Loucy (cell line): Measurements from ENCODE around the gene ATXN7L3B.

Experiments used
- H2AFZ ChIP-seq: fragments of 200-600 bp; sonication (generic); 2 replicates; pipeline ENCODE4 v1.6.0; 2016; ENCODE audit warnings: antibody characterized with exemption, mild to moderate bottlenecking, low read length, moderate library complexity
- H3F3A ChIP-seq: fragments of 200-600 bp; 2 replicates; pipeline ENCODE4 v1.6.0; 2016; ENCODE audit warnings: antibody characterized with exemption, low read depth, mild to moderate bottlenecking
- H3K27me3 ChIP-seq: fragments of 200-600 bp; sonication (generic); 2 replicates; pipeline ENCODE4 v1.6.1; 2014; ENCODE audit warnings: low read length, mild to moderate bottlenecking; ENCODE audit not compliant: insufficient read depth, poor library complexity, severe bottlenecking
- H3K36me3 ChIP-seq: fragments of 200-600 bp; sonication (generic); 2 replicates; pipeline ENCODE4 v1.6.1; 2016; ENCODE audit warnings: low read length; ENCODE audit not compliant: insufficient read depth
- H3K4me1 ChIP-seq: fragments of 200-600 bp; sonication (generic); 2 replicates; pipeline ENCODE4 v1.5.1; 2014; ENCODE audit warnings: low read length, mild to moderate bottlenecking; ENCODE audit not compliant: insufficient read depth, poor library complexity, severe bottlenecking
- H3K4me2 ChIP-seq: fragments of 200-600 bp; sonication (generic); 2 replicates; pipeline ENCODE4 v1.6.0; 2014; ENCODE audit warnings: antibody characterized with exemption, low read length, low read depth, mild to moderate bottlenecking; ENCODE audit not compliant: poor library complexity, severe bottlenecking
- H3K4me3 ChIP-seq: fragments of 200-600 bp; sonication (generic); 2 replicates; pipeline ENCODE4 v1.5.1; 2014; ENCODE audit warnings: low read length, mild to moderate bottlenecking, mixed read lengths; ENCODE audit not compliant: poor library complexity, severe bottlenecking
- H3K79me2 ChIP-seq: fragments of 200-600 bp; sonication (generic); 2 replicates; pipeline ENCODE4 v1.6.1; 2014; ENCODE audit warnings: low read length; ENCODE audit not compliant: insufficient read depth
- H3K9ac ChIP-seq: fragments of 200-600 bp; sonication (generic); 2 replicates; pipeline ENCODE4 v1.6.0; 2014; ENCODE audit warnings: mild to moderate bottlenecking, low read depth, low read length, moderate library complexity; ENCODE audit not compliant: poor library complexity, severe bottlenecking
- H3K9me2 ChIP-seq: fragments of 200-600 bp; sonication (generic); replicated peaks from 2 replicates; pipeline ENCODE4 v1.6.1; 2016; ENCODE audit warnings: low read depth, low read length, mixed read lengths
- H3K9me3 ChIP-seq: fragments of 200-600 bp; sonication (generic); 2 replicates; pipeline ENCODE4 v1.6.1; 2014; ENCODE audit warnings: mild to moderate bottlenecking, antibody characterized with exemption, low read length, low read depth; ENCODE audit not compliant: insufficient read depth
- H4K20me1 ChIP-seq: fragments of 200-600 bp; sonication (generic); 2 replicates; pipeline ENCODE4 v1.6.0; 2014; ENCODE audit warnings: antibody characterized with exemption, low read length, mild to moderate bottlenecking; ENCODE audit not compliant: insufficient read depth, poor library complexity, severe bottlenecking
- EZH2phosphoT487 ChIP-seq: fragments of 200-600 bp; IDR thresholded peaks from 2 replicates; pipeline ENCODE4 v1.6.1; 2018; ENCODE audit warnings: antibody characterized with exemption, mild to moderate bottlenecking, moderate library complexity, borderline replicate concordance
- TF ChIP-seq, protein P1 (sequence below): fragments of 200-600 bp; sonication (generic); conservative IDR thresholded peaks from 2 replicates; pipeline ENCODE4 v1.5.1; 2014; ENCODE audit warnings: mild to moderate bottlenecking, antibody characterized with exemption, low read length

ATXN7L3B gene

DNA sequence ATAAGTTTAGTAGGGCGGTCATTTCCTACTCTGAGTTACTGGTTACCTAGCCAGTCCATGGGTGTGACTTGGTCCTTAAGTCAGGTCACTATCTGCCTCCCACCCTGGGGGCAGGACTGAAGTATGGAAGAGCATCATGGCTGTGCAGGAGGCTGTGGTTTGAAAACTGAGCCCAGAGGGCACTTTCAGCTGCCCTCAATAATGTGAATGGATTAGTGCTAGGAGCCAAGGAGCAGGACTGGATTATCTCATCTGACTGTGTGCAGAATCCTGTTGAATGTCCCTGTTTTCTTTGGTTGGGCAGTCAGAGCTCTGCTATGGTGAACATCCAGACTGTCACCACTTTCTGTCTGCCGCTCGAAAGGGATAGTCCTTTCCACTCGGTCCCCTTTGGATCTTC lies 1.6 kb downstream of the ATXN7L3B start:
- Histone ChIP-seq H2AFZ (no peak overlapping the region), H3K4me2 (peak overlapping the region; percentile 98), H3F3A (peaks cover 3% of the 10 kb centered on the region; the same call in 1 of the 2 replicates), H3K9me3 (no peaks in the 10 kb centered on the region), H3K79me2 (peaks cover 58% of the 10 kb centered on the region), H3K27me3 (no peaks in the 10 kb centered on the region), H3K4me1 (peaks cover 46% of the 10 kb centered on the region), H3K9ac (peak overlapping the region; percentile 98), H4K20me1 (peaks cover 60% of the 10 kb centered on the region), H3K36me3 (0 out of 2 replicates have a peak, but pooled peaks cover 7% of the 10 kb centered on the region), H3K4me3 (peak overlapping the region; percentile 95), H3K9me2 (no peaks in the 10 kb centered on the region)
- no peak for TF ChIP-seq EZH2phosphoT487
- TF ChIP-seq, protein P1, sequence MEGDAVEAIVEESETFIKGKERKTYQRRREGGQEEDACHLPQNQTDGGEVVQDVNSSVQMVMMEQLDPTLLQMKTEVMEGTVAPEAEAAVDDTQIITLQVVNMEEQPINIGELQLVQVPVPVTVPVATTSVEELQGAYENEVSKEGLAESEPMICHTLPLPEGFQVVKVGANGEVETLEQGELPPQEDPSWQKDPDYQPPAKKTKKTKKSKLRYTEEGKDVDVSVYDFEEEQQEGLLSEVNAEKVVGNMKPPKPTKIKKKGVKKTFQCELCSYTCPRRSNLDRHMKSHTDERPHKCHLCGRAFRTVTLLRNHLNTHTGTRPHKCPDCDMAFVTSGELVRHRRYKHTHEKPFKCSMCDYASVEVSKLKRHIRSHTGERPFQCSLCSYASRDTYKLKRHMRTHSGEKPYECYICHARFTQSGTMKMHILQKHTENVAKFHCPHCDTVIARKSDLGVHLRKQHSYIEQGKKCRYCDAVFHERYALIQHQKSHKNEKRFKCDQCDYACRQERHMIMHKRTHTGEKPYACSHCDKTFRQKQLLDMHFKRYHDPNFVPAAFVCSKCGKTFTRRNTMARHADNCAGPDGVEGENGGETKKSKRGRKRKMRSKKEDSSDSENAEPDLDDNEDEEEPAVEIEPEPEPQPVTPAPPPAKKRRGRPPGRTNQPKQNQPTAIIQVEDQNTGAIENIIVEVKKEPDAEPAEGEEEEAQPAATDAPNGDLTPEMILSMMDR = no peak

DNA sequence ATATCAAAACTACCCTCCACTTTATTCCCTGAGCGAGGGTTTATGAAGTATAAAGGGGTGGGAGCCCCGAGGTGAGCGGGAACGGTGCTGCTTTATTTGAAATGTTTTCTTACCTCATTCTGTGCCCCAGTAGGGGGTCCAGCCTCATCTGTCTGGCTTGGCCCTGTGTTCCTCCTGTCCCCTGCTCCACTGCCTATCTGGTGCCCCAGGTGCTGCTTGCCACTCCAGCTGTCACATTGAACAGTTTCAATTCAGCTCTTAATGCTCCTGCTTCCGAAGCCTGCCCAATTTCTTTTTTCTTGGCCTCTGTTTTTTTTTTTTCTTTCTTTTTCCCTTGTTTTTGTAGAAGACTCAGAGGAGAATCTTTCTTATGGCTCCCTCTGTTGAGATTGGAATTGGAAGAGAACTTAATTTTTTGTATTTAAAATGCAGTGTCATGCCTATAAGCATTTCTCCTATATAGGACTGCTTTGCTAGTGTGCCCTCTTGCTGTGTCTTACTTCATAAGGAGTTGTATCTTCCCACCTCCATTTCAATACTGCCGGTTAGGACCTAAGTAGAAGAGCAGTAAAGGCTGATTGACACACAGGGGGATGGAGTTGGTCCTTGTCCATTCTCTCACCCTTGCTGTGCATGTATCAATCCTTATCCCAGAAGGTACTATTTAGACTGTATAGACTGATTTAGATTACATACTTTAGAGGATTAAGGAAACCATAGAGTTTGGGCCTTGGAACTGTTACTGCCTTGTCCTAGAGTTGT lies 2.3 kb downstream of the ATXN7L3B start:
- Histone ChIP-seq H3K9me3 (no peaks in the 10 kb centered on the region), H4K20me1 (peaks cover 60% of the 10 kb centered on the region), H3K27me3 (no peaks in the 10 kb centered on the region), H3F3A (peaks cover 3% of the 10 kb centered on the region; the same call in 1 of the 2 replicates), H2AFZ (no peak overlapping the region), H3K4me1 (peaks cover 46% of the 10 kb centered on the region), H3K9ac (peak overlapping the region; percentile 98), H3K9me2 (no peaks in the 10 kb centered on the region), H3K4me3 (peak overlapping the region; percentile 95), H3K79me2 (peaks cover 58% of the 10 kb centered on the region), H3K36me3 (0 out of 2 replicates have a peak, but pooled peaks cover 7% of the 10 kb centered on the region), H3K4me2 (peak overlapping the region; percentile 98)
- TF ChIP-seq, protein P1 = no peak
- TF ChIP-seq EZH2phosphoT487 = no peak

DNA sequence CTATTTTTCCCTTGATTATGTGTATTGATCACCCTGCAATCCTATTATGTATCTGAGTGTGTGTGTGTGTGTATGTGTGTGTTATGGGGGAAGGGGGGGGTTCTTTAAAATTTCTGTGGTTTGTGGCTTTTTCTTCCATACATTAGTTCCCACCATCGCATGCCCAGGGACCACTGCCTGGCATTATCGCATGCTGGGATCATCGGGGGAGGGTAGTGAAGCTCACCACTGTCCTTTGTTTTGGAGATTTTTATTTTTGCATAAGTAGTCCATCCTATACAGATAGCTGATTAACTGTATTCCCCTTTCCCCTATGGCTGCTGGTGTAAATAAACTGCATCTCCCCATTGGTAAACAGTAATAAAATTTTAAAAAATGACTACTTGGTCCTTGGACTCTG lies 3.4 kb downstream of the ATXN7L3B start:
- H3K4me3 ChIP-seq = peak overlapping the region; percentile 95
- peaks cover 3% of the 10 kb centered on the region; the same call in 1 of the 2 replicates for H3F3A ChIP-seq
- H2AFZ ChIP-seq = no peak overlapping the region
- H3K4me2 ChIP-seq = peak overlapping the region; percentile 98
- peaks cover 46% of the 10 kb centered on the region for H3K4me1 ChIP-seq
- peak overlapping the region; percentile 98 for H3K9ac ChIP-seq
- 0 out of 2 replicates have a peak, but pooled peaks cover 7% of the 10 kb centered on the region for H3K36me3 ChIP-seq
- no peaks in the 10 kb centered on the region for H3K9me2 ChIP-seq
- peaks cover 60% of the 10 kb centered on the region for H4K20me1 ChIP-seq
- H3K27me3 ChIP-seq = no peaks in the 10 kb centered on the region
- no peaks in the 10 kb centered on the region for H3K9me3 ChIP-seq
- H3K79me2 ChIP-seq = peaks cover 58% of the 10 kb centered on the region
- TF ChIP-seq, protein P1 = no peak
- TF ChIP-seq EZH2phosphoT487 = no peak
